Measurements from ENCODE around the gene XPNPEP2. TPM values are rescaled to one million over a fixed set of nuclear protein-coding genes. Genes with fewer than 3 reads are reported as not detected.

XPNPEP2 gene
- total and polyA plus RNA-seq, 4 donors: 0.26 to 24.8 (median 4.4) TPM

- H3K36me3 ChIP-seq (ENCODE audit: control insufficient read depth in 1 of 2, insufficient read depth in 2 of 2, low read length in 1 of 2): no peaks in the 10 kb centered on the region
- no peaks in the 10 kb centered on the region for H3K27me3 ChIP-seq (ENCODE audit: control insufficient read depth in 1 of 2, insufficient read depth in 2 of 2, low read length in 1 of 2)
- H3K4me1 ChIP-seq (ENCODE audit: control insufficient read depth in 1 of 2, insufficient read depth in 2 of 2, low read length in 2 of 2): peaks cover 0 to 1% of the 10 kb centered on the region in 2 donors
- H3K9me3 ChIP-seq (ENCODE audit: control insufficient read depth, low read length): no peaks in the 10 kb centered on the region
- DNase-seq (no peak), ATAC-seq (ENCODE audit: low FRiP score) (no peak)
- no peak overlapping the region for H3K4me3 ChIP-seq (ENCODE audit: low read length in 2 of 2)
- no peak overlapping the region for H3K27ac ChIP-seq (ENCODE audit: low read depth in 1 of 2, low read length in 2 of 2)
- 53 to 57% methylated on average over 2 of the region's 2 CpGs for WGBS, 2 donors
- intact Hi-C loops (cut with DNase I): loop anchor here in 1 of 2 donors (10.0 kb wide), 1 partner anchor 76 kb away; no protein-coding TSS in a partner anchor
Observed at GRCh38 chrX:129749069-129749468, 10.3 kb downstream of the XPNPEP2 start.

GRCh38 chrX:129750971-129751370, 12.2 kb downstream of the XPNPEP2 start:
- intact Hi-C loops (cut with DNase I): no loop called here
- DNase-seq (peak in 1 of 2 donors; percentile 39), ATAC-seq (ENCODE audit: low FRiP score) (no peak)
- Histone ChIP-seq H3K27ac (ENCODE audit: low read depth in 1 of 2, low read length in 2 of 2) (no peak overlapping the region), H3K36me3 (ENCODE audit: control insufficient read depth in 1 of 2, insufficient read depth in 2 of 2, low read length in 1 of 2) (no peaks in the 10 kb centered on the region), H3K9me3 (ENCODE audit: control insufficient read depth, low read length) (no peaks in the 10 kb centered on the region), H3K27me3 (ENCODE audit: control insufficient read depth in 1 of 2, insufficient read depth in 2 of 2, low read length in 1 of 2) (no peaks in the 10 kb centered on the region), H3K4me1 (ENCODE audit: control insufficient read depth in 1 of 2, insufficient read depth in 2 of 2, low read length in 2 of 2) (peaks cover 0 to 1% of the 10 kb centered on the region in 2 donors), H3K4me3 (ENCODE audit: low read length in 2 of 2) (no peak overlapping the region)
- 88 to 92% methylated on average over 8 of the region's 8 CpGs for WGBS, 2 donors

- Histone ChIP-seq H3K27ac (ENCODE audit: low read depth in 1 of 2, low read length in 2 of 2) (no peak overlapping the region), H3K36me3 (ENCODE audit: control insufficient read depth in 1 of 2, insufficient read depth in 2 of 2, low read length in 1 of 2) (no peaks in the 10 kb centered on the region), H3K4me1 (ENCODE audit: control insufficient read depth in 1 of 2, insufficient read depth in 2 of 2, low read length in 2 of 2) (no peaks in the 10 kb centered on the region), H3K27me3 (ENCODE audit: control insufficient read depth in 1 of 2, insufficient read depth in 2 of 2, low read length in 1 of 2) (no peaks in the 10 kb centered on the region), H3K4me3 (ENCODE audit: low read length in 2 of 2) (no peak overlapping the region), H3K9me3 (ENCODE audit: control insufficient read depth, low read length) (no peaks in the 10 kb centered on the region)
- intact Hi-C loops (cut with DNase I): no loop called here
- 49% methylated on average over 22 of the region's 22 CpGs for WGBS, 2 donors
- ATAC-seq (ENCODE audit: low FRiP score) (no peak), DNase-seq (peak in 1 of 2 donors; percentile 59)
Observed at GRCh38 chrX:129754056-129755024, 15.6 kb downstream of the XPNPEP2 start.

- DNase-seq (peak in 1 of 2 donors; percentile 70), ATAC-seq (ENCODE audit: low FRiP score) (no peak)
- H3K4me1 ChIP-seq (ENCODE audit: control insufficient read depth in 1 of 2, insufficient read depth in 2 of 2, low read length in 2 of 2): no peaks in the 10 kb centered on the region
- intact Hi-C loops (cut with DNase I): no loop called here
- 82 to 88% methylated on average over 18 of the region's 18 CpGs for WGBS, 2 donors
- H3K4me3 ChIP-seq (ENCODE audit: low read length in 2 of 2): no peak overlapping the region
- no peaks in the 10 kb centered on the region for H3K27me3 ChIP-seq (ENCODE audit: control insufficient read depth in 1 of 2, insufficient read depth in 2 of 2, low read length in 1 of 2)
- no peak overlapping the region for H3K27ac ChIP-seq (ENCODE audit: low read depth in 1 of 2, low read length in 2 of 2)
- H3K9me3 ChIP-seq (ENCODE audit: control insufficient read depth, low read length): no peaks in the 10 kb centered on the region
- H3K36me3 ChIP-seq (ENCODE audit: control insufficient read depth in 1 of 2, insufficient read depth in 2 of 2, low read length in 1 of 2): no peaks in the 10 kb centered on the region
Observed at GRCh38 chrX:129755779-129756650, 17.2 kb downstream of the XPNPEP2 start.

GRCh38 chrX:129759576-129760061, 20.8 kb downstream of the XPNPEP2 start:
- Histone ChIP-seq H3K4me3 (ENCODE audit: low read length in 2 of 2) (no peak overlapping the region), H3K9me3 (ENCODE audit: control insufficient read depth, low read length) (no peaks in the 10 kb centered on the region), H3K36me3 (ENCODE audit: control insufficient read depth in 1 of 2, insufficient read depth in 2 of 2, low read length in 1 of 2) (no peaks in the 10 kb centered on the region), H3K4me1 (ENCODE audit: control insufficient read depth in 1 of 2, insufficient read depth in 2 of 2, low read length in 2 of 2) (no peaks in the 10 kb centered on the region), H3K27ac (ENCODE audit: low read depth in 1 of 2, low read length in 2 of 2) (no peak overlapping the region), H3K27me3 (ENCODE audit: control insufficient read depth in 1 of 2, insufficient read depth in 2 of 2, low read length in 1 of 2) (no peaks in the 10 kb centered on the region)
- 65 to 69% methylated on average over 14 of the region's 14 CpGs for WGBS, 2 donors
- peak in 1 of 2 donors; percentile 67 for DNase-seq
- intact Hi-C loops (cut with DNase I): no loop called here
- ATAC-seq (ENCODE audit: low FRiP score): peak; percentile 33

GRCh38 chrX:129760155-129760554, 21.4 kb downstream of the XPNPEP2 start:
- Histone ChIP-seq H3K27me3 (ENCODE audit: control insufficient read depth in 1 of 2, insufficient read depth in 2 of 2, low read length in 1 of 2) (no peaks in the 10 kb centered on the region), H3K27ac (ENCODE audit: low read depth in 1 of 2, low read length in 2 of 2) (no peak overlapping the region), H3K9me3 (ENCODE audit: control insufficient read depth, low read length) (no peaks in the 10 kb centered on the region), H3K36me3 (ENCODE audit: control insufficient read depth in 1 of 2, insufficient read depth in 2 of 2, low read length in 1 of 2) (no peaks in the 10 kb centered on the region), H3K4me1 (ENCODE audit: control insufficient read depth in 1 of 2, insufficient read depth in 2 of 2, low read length in 2 of 2) (no peaks in the 10 kb centered on the region), H3K4me3 (ENCODE audit: low read length in 2 of 2) (no peak overlapping the region)
- 66 to 80% methylated on average over 9 of the region's 9 CpGs for WGBS, 2 donors
- ATAC-seq (ENCODE audit: low FRiP score): peak; percentile 30
- DNase-seq: no peak
- intact Hi-C loops (cut with DNase I): no loop called here

GRCh38 chrX:129760981-129761380, 22.2 kb downstream of the XPNPEP2 start:
- DNase-seq (no peak), ATAC-seq (ENCODE audit: low FRiP score) (no peak)
- Histone ChIP-seq H3K4me3 (ENCODE audit: low read length in 2 of 2) (no peak overlapping the region), H3K9me3 (ENCODE audit: control insufficient read depth, low read length) (no peaks in the 10 kb centered on the region), H3K4me1 (ENCODE audit: control insufficient read depth in 1 of 2, insufficient read depth in 2 of 2, low read length in 2 of 2) (no peaks in the 10 kb centered on the region), H3K36me3 (ENCODE audit: control insufficient read depth in 1 of 2, insufficient read depth in 2 of 2, low read length in 1 of 2) (no peaks in the 10 kb centered on the region), H3K27me3 (ENCODE audit: control insufficient read depth in 1 of 2, insufficient read depth in 2 of 2, low read length in 1 of 2) (no peaks in the 10 kb centered on the region), H3K27ac (ENCODE audit: low read depth in 1 of 2, low read length in 2 of 2) (no peak overlapping the region)
- intact Hi-C loops (cut with DNase I): no loop called here
- WGBS, 2 donors: 91 to 98% methylated on average over 6 of the region's 6 CpGs

- DNase-seq (no peak), ATAC-seq (ENCODE audit: low FRiP score) (no peak)
- no peak overlapping the region for H3K4me3 ChIP-seq (ENCODE audit: low read length in 2 of 2)
- intact Hi-C loops (cut with DNase I): no loop called here
- WGBS, 2 donors: 86 to 97% methylated on average over 4 of the region's 4 CpGs
- no peaks in the 10 kb centered on the region for H3K27me3 ChIP-seq (ENCODE audit: control insufficient read depth in 1 of 2, insufficient read depth in 2 of 2, low read length in 1 of 2)
- H3K9me3 ChIP-seq (ENCODE audit: control insufficient read depth, low read length): no peaks in the 10 kb centered on the region
- no peak overlapping the region for H3K27ac ChIP-seq (ENCODE audit: low read depth in 1 of 2, low read length in 2 of 2)
- no peaks in the 10 kb centered on the region for H3K4me1 ChIP-seq (ENCODE audit: control insufficient read depth in 1 of 2, insufficient read depth in 2 of 2, low read length in 2 of 2)
- H3K36me3 ChIP-seq (ENCODE audit: control insufficient read depth in 1 of 2, insufficient read depth in 2 of 2, low read length in 1 of 2): no peaks in the 10 kb centered on the region
Observed at GRCh38 chrX:129761596-129761995, 22.8 kb downstream of the XPNPEP2 start.
